ENCODE results near the gene SMYD2. TPM values are rescaled to one million over a fixed set of nuclear protein-coding genes. Genes with fewer than 3 reads are reported as not detected.

The SMYD2 gene
- total and polyA plus RNA-seq, 3 donors from 2014 or later = 73.9 to 89.4 (median 75.5) TPM

DNA sequence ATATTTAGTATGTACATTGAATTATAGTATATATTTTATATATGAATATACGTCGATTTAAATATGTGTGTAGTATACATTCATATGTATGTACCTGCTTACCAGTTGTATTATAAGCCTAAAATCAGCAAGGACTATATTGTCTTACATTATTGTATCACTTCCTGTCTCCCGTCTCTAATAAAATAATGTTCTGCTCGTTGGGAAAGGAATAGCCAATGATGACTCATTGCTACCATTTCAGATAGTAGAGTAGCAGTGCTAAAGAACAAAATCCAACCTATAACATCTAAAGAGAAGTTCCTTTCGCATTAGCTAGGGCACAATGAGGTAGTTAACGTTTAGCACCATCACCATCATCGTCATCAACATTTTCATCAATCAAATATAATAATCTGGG is 39.9 kb upstream of the SMYD2 start:
- Histone ChIP-seq H3K27ac (no peak overlapping the region), H3K9me3 (no peaks in the 10 kb centered on the region), H3K4me1 (no peaks in the 10 kb centered on the region), H3K4me3 (no peak overlapping the region), H3K27me3 (no peaks in the 10 kb centered on the region), H3K36me3 (ENCODE audit: low read depth, missing control alignments) (no peaks in the 10 kb centered on the region)
- intact Hi-C loops (cut with DNase I; ENCODE audit: low total_unique reads) = no loop called here
- no peak for DNase-seq
- WGBS, 2 donors = 85% methylated on average over 7 of the region's 7 CpGs
- TF ChIP-seq POLR2A (IDR thresholded peaks at IDR 0.05) (no peak), CTCF (IDR thresholded peaks at IDR 0.05) (no peak)

- intact Hi-C loops (cut with DNase I; ENCODE audit: low total_unique reads) = no loop called here
- Histone ChIP-seq H3K4me1 (no peaks in the 10 kb centered on the region), H3K27ac (no peak overlapping the region), H3K4me3 (peak overlapping the region in 1 of 2 donors; percentile 15), H3K36me3 (ENCODE audit: low read depth, missing control alignments) (no peaks in the 10 kb centered on the region), H3K27me3 (no peaks in the 10 kb centered on the region), H3K9me3 (no peaks in the 10 kb centered on the region)
- TF ChIP-seq POLR2A (IDR thresholded peaks at IDR 0.05) = no peak
- no peak for TF ChIP-seq CTCF (IDR thresholded peaks at IDR 0.05)
- DNase-seq = peak; percentile 15
- WGBS, 2 donors = 59 to 76% methylated on average over 20 of the region's 20 CpGs
Measured at GRCh38 chr1:214244252-214244651, 36.7 kb upstream of the SMYD2 start.

GRCh38 chr1:214244841-214245240 is 36.1 kb upstream of the SMYD2 start:
- Histone ChIP-seq H3K4me1 (no peaks in the 10 kb centered on the region), H3K36me3 (ENCODE audit: low read depth, missing control alignments) (no peaks in the 10 kb centered on the region), H3K27ac (no peak overlapping the region), H3K27me3 (no peaks in the 10 kb centered on the region), H3K9me3 (no peaks in the 10 kb centered on the region), H3K4me3 (no peak overlapping the region)
- WGBS, 2 donors = 84 to 93% methylated on average over 2 of the region's 2 CpGs
- intact Hi-C loops (cut with DNase I; ENCODE audit: low total_unique reads) = no loop called here
- TF ChIP-seq POLR2A (IDR thresholded peaks at IDR 0.05) (no peak), CTCF (IDR thresholded peaks at IDR 0.05) (no peak)
- DNase-seq = no peak

DNA sequence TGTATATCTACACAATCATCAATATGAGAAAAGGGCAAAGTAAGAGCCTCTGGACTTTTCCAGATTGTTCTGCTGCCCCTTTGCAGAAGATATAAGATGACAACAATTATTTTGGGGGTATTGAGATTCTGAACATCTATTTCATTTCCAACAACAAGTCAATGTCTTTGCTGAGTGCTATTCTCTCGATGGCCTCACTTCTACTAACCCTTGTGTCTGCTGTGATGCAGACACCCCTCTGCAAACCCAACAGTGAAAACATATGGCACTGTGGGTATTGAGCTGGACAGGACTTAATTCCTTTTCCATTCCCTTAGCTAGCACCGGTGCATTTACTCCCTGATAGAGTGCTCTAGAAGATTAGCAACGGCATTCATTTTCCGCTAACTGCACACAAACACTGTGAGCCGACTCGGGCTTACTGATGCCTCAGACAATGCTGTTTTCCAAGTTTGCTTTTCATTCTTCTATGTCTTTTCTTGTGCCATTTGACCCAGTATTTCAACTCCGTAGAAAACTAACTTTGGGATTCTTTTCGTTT is 33.4 kb upstream of the SMYD2 start:
- no peak overlapping the region for H3K27ac ChIP-seq
- H3K36me3 ChIP-seq (ENCODE audit: low read depth, missing control alignments) = no peaks in the 10 kb centered on the region
- TF ChIP-seq CTCF (IDR thresholded peaks at IDR 0.05) (no peak), POLR2A (IDR thresholded peaks at IDR 0.05) (no peak)
- no peak overlapping the region for H3K4me3 ChIP-seq
- H3K4me1 ChIP-seq = no peaks in the 10 kb centered on the region
- no peak for DNase-seq
- 88 to 93% methylated on average over 8 of the region's 8 CpGs for WGBS, 2 donors
- no peaks in the 10 kb centered on the region for H3K9me3 ChIP-seq
- intact Hi-C loops (cut with DNase I; ENCODE audit: low total_unique reads) = no loop called here
- H3K27me3 ChIP-seq = no peaks in the 10 kb centered on the region

DNA sequence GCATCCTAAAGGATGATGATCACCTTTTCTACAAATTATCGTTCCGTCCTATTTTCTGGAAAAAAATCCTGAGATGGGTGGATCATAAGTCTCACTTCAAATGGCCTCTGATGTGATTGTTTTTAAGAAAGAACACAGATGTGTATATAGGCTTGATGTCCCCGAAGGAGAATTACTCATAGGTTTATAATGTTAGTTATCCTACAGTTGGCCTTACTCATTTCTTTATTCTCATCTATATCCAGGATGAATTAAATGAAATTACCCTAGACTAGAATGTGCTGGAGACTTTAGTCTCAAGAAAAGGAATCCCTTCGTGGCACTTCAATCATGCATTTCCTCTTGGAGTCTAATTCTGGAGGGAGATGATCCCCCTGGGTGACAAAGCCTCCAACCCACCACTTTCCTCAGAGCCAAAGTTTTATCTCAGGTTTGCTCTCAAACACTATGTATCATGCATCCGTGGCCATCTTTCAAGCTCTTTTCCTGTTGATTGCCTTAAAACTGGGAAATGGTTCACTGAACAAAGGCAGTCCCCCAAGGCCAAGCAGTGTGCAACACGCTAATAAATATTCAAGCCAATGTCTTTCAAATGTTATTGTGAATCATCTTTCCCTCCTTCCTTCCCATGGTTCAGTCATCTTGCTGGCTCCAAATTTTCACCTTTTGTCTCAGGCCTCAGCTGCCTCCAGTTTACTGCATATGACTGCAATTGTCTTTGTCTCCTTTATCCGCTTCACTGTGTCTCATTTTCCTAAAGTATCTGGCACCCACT is 32.5 kb upstream of the SMYD2 start:
- H3K9me3 ChIP-seq = no peaks in the 10 kb centered on the region
- no peaks in the 10 kb centered on the region for H3K36me3 ChIP-seq (ENCODE audit: low read depth, missing control alignments)
- no peak overlapping the region for H3K4me3 ChIP-seq
- no peaks in the 10 kb centered on the region for H3K4me1 ChIP-seq
- 87% methylated on average over 7 of the region's 7 CpGs for WGBS, 2 donors
- H3K27me3 ChIP-seq = no peaks in the 10 kb centered on the region
- DNase-seq = no peak
- no peak for TF ChIP-seq CTCF (IDR thresholded peaks at IDR 0.05)
- TF ChIP-seq POLR2A (IDR thresholded peaks at IDR 0.05) = no peak
- no peak overlapping the region for H3K27ac ChIP-seq
- intact Hi-C loops (cut with DNase I; ENCODE audit: low total_unique reads) = no loop called here

All from testis (tissue), 3 donors.